HuH-7 (cell line): Measurements from ENCODE around the gene RASSF5.

ENCODE experiments used
- DNase-seq: peaks from one replicate; pipeline ENCODE4 v3.0.0; 2011; ENCODE audit warnings: low spot score

RASSF5 gene

DNA sequence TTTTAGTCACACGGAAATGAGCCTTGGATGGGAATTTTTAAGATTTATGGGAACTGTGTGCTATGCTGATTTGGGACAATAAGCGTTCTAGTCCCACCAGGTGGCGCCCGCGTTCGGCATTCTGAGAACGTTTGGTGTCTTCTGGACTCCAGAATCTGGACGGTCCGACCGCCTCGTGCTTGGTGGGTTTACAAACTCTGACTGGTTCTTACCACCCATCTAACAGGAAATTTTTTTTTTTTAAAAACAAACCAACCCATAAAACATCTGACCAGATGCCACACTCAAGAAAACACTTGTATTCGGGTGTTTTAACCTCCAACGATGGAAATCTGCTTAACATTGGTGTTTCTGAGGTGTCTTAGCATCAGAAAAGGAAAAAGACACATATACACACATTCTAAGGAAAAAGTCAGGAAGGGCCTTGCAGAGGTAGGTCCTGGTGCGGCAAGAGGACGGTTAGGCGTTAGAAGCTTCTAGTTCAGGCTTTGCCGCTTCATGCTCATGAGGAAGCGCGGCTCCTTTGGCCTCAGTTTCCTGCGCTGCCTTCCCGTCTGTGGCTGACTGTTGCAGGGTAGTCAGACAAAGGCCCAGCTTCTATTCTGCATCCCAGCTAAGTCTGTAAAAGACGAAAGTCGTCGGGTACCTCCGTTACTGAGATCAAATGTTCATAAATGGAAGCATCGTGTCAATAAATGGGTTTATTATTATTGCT is 127.2 kb downstream of the RASSF5 start:
- DNase-seq = peak; percentile 54

GRCh38 chr1:206635080-206635977 is 128.0 kb downstream of the RASSF5 start, which contains the start of gene DYRK3:
Gene DYRK3, plus strand, starts transcription at chr1:206635536. Its CDS starts 168 bp downstream, at chr1:206635704.
- peak; percentile 75 for DNase-seq

GRCh38 chr1:206635978-206636345 is 128.6 kb downstream of the RASSF5 start:
- DNase-seq = no peak

GRCh38 chr1:206636671-206637070 is 129.3 kb downstream of the RASSF5 start:
- no peak for DNase-seq

DNA sequence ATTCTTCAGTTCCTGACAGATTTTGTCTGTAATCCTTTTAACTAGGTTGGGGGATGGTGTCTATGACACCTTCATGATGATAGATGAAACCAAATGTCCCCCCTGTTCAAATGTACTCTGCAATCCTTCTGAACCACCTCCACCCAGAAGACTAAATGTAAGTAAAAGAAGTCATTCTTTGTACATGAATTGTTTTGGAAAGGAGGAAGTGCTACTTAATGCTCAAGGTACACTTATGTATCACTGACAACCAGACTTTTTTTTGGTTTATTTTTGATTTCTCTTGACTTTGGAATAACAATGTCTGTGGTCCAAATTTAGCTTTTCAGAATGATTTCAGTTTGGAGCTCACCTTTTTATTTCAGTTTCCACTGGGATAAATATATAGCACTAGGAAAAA is 130.3 kb downstream of the RASSF5 start:
- DNase-seq = no peak
